ENCODE data around the gene CDK5. TPM values are rescaled to one million over a fixed set of nuclear protein-coding genes. Genes with fewer than 3 reads are reported as not detected.

The CDK5 gene
- total RNA-seq, 3 donors from 2014 or later: 5.2 to 8.8 (median 8.6) TPM

- TF ChIP-seq POLR2AphosphoS5 (IDR thresholded peaks at IDR 0.05): no peak
- TF ChIP-seq CTCF (IDR thresholded peaks at IDR 0.05): no peak
- TF ChIP-seq POLR2A (IDR thresholded peaks at IDR 0.05): no peak
- Histone ChIP-seq H3K27me3 (no peaks in the 10 kb centered on the region), H3K9me3 (no peaks in the 10 kb centered on the region), H3K27ac (no peak overlapping the region), H3K36me3 (no peaks in the 10 kb centered on the region), H3K4me3 (no peak overlapping the region), H3K4me1 (peaks cover 11 to 13% of the 10 kb centered on the region in 2 donors)
- intact Hi-C loops (cut with DNase I; ENCODE audit: low total_unique reads): no loop called here
- no peak for DNase-seq (ENCODE audit: low spot score in 2 of 2)
Measured at GRCh38 chr7:151093748-151094147, 36.1 kb upstream of the CDK5 start.

- no peak overlapping the region for H3K27ac ChIP-seq
- no peak for DNase-seq (ENCODE audit: low spot score in 2 of 2)
- H3K9me3 ChIP-seq: no peaks in the 10 kb centered on the region
- no peak overlapping the region for H3K4me3 ChIP-seq
- H3K4me1 ChIP-seq: peaks cover 11 to 23% of the 10 kb centered on the region in 2 donors
- intact Hi-C loops (cut with DNase I; ENCODE audit: low total_unique reads): no loop called here
- no peaks in the 10 kb centered on the region for H3K36me3 ChIP-seq
- TF ChIP-seq POLR2A (IDR thresholded peaks at IDR 0.05) (no peak), POLR2AphosphoS5 (IDR thresholded peaks at IDR 0.05) (no peak), CTCF (IDR thresholded peaks at IDR 0.05) (no peak)
- H3K27me3 ChIP-seq: no peaks in the 10 kb centered on the region
Measured at GRCh38 chr7:151091988-151092387, 34.3 kb upstream of the CDK5 start.

GRCh38 chr7:151091431-151091830 is 33.7 kb upstream of the CDK5 start:
- TF ChIP-seq CTCF (IDR thresholded peaks at IDR 0.05) (no peak), POLR2AphosphoS5 (IDR thresholded peaks at IDR 0.05) (no peak), POLR2A (IDR thresholded peaks at IDR 0.05) (no peak)
- Histone ChIP-seq H3K4me3 (no peak overlapping the region), H3K4me1 (peaks cover 11 to 23% of the 10 kb centered on the region in 2 donors), H3K9me3 (no peaks in the 10 kb centered on the region), H3K27me3 (no peaks in the 10 kb centered on the region), H3K36me3 (no peaks in the 10 kb centered on the region), H3K27ac (peak overlapping the region in 1 of 2 donors; percentile 57)
- DNase-seq (ENCODE audit: low spot score in 2 of 2): no peak
- intact Hi-C loops (cut with DNase I; ENCODE audit: low total_unique reads): no loop called here

GRCh38 chr7:151091003-151091402 is 33.3 kb upstream of the CDK5 start:
- Histone ChIP-seq H3K4me3 (no peak overlapping the region), H3K27me3 (no peaks in the 10 kb centered on the region), H3K27ac (peak overlapping the region in 1 of 2 donors; percentile 57), H3K9me3 (no peaks in the 10 kb centered on the region), H3K4me1 (peaks cover 11 to 23% of the 10 kb centered on the region in 2 donors), H3K36me3 (no peaks in the 10 kb centered on the region)
- TF ChIP-seq CTCF (IDR thresholded peaks at IDR 0.05) (no peak), POLR2A (IDR thresholded peaks at IDR 0.05) (no peak), POLR2AphosphoS5 (IDR thresholded peaks at IDR 0.05) (no peak)
- intact Hi-C loops (cut with DNase I; ENCODE audit: low total_unique reads): no loop called here
- DNase-seq (ENCODE audit: low spot score in 2 of 2): no peak

- no peak for DNase-seq (ENCODE audit: low spot score in 2 of 2)
- Histone ChIP-seq H3K4me3 (peak overlapping the region; percentile 75 to 97 (median 76)), H3K27me3 (no peaks in the 10 kb centered on the region), H3K27ac (peak overlapping the region; percentile 93 to 96), H3K9me3 (no peaks in the 10 kb centered on the region), H3K36me3 (no peaks in the 10 kb centered on the region), H3K4me1 (peaks cover 11 to 23% of the 10 kb centered on the region in 2 donors)
- TF ChIP-seq CTCF (IDR thresholded peaks at IDR 0.05) (no peak), POLR2AphosphoS5 (IDR thresholded peaks at IDR 0.05) (no peak)
- intact Hi-C loops (cut with DNase I; ENCODE audit: low total_unique reads): no loop called here
Measured at GRCh38 chr7:151089893-151090730, 32.4 kb upstream of the CDK5 start.

All from breast epithelium (tissue), 4 donors.